GM10847 (cell line): ENCODE results near the gene NRN1L.

ENCODE experiments used
- POLR2A ChIP-seq: IDR thresholded peaks from 2 replicates; pipeline ENCODE4 v1.6.1; 2011; ENCODE audit not compliant: insufficient read length; ENCODE audit errors: extremely low read depth

NRN1L gene

GRCh38 chr16:67856927-67857546 lies 27.6 kb upstream of the NRN1L start:
- no peak for TF ChIP-seq POLR2A

GRCh38 chr16:67857547-67858233 lies 27.0 kb upstream of the NRN1L start:
- TF ChIP-seq POLR2A = no peak

- no peak for TF ChIP-seq POLR2A
Observed at GRCh38 chr16:67858500-67858899, 26.2 kb upstream of the NRN1L start.

- TF ChIP-seq POLR2A = no peak
Observed at GRCh38 chr16:67860589-67861398, 23.9 kb upstream of the NRN1L start.

GRCh38 chr16:67861877-67862276 lies 22.8 kb upstream of the NRN1L start:
- TF ChIP-seq POLR2A = no peak

- no peak for TF ChIP-seq POLR2A
Observed at GRCh38 chr16:67862623-67863583, 21.8 kb upstream of the NRN1L start.

- no peak for TF ChIP-seq POLR2A
Observed at GRCh38 chr16:67864594-67864993, 20.1 kb upstream of the NRN1L start.

- TF ChIP-seq POLR2A = no peak
Observed at GRCh38 chr16:67865318-67865717, 19.4 kb upstream of the NRN1L start.

- no peak for TF ChIP-seq POLR2A
Observed at GRCh38 chr16:67868290-67868689, 16.4 kb upstream of the NRN1L start.

- no peak for TF ChIP-seq POLR2A
Observed at GRCh38 chr16:67869653-67870052, 15.0 kb upstream of the NRN1L start.

- TF ChIP-seq POLR2A = no peak
Observed at GRCh38 chr16:67871256-67871655, 13.4 kb upstream of the NRN1L start.

- no peak for TF ChIP-seq POLR2A
Observed at GRCh38 chr16:67872131-67872630, 12.5 kb upstream of the NRN1L start.

- peak; percentile 86 for TF ChIP-seq POLR2A
Observed at GRCh38 chr16:67872631-67873434, 11.9 kb upstream of the NRN1L start, which contains the start of gene EDC4. EDC4 (plus strand) TSS chr16:67873052; CDS start chr16:67873262, 210 bp downstream.
